ENCODE measurements around the gene APOB.

The APOB gene

DNA sequence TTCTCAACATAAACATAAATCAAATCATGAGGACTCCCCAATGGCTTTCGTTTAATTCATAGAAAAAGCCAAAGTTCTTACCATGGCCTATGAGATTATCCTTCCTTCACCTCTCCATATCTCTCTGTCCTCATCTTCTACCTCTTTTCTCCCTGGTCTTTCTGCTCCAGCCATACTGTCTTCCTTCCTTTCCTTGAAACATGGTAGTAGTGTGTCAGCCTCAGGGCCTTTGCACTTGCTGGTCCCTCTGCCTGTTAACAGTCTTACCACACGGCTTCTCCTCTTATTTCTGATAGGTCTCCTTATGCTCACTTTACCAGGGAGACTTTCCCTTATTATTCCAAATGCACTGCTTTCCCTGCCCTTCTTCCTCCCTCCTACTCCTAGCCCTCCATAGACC is 25.6 kb downstream of the APOB start:
- no peak for DNase-seq

DNA sequence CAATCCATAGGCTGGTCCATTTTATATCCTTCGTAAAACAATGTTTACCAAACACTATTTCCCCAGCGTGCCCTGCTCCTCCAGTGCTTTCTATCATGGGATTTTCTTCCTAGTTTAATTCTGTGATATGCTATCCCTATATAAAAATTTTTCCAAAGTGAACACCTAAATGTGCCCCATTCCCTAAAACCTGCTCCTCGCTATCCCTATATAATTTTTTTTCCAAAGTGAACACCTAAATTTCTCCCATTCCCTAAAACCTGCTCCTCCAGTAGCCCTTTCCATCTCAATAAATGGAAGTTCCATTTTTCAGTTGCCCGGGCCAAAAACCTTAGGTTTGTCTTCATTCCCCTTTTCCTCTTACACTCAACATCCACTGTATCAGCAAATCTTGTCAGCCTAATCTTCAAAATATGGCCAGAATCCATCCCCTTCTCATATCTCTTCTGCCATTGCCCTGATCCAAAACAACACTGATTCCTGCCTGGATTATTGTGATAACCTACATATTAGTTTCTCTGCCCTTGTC is 26.1 kb downstream of the APOB start:
- DNase-seq, result no peak

DNA sequence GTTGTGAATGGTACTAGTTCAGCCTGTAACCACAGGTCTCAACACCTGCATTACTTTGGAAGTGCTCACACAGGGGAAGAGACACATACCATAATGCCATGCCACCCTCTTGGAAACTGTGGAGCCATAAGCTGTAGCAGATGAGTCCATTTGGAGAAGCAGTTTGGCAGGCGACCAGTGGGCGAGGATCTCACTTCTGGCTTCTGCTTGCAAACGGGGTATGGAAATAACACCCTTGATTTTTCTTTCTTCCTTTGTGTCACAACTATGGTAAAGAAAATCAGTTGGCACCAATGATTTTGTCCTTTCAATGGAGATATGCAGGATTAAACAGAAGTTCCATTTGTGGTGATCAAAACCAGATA is 28.6 kb downstream of the APOB start:
- no peak for DNase-seq

DNA sequence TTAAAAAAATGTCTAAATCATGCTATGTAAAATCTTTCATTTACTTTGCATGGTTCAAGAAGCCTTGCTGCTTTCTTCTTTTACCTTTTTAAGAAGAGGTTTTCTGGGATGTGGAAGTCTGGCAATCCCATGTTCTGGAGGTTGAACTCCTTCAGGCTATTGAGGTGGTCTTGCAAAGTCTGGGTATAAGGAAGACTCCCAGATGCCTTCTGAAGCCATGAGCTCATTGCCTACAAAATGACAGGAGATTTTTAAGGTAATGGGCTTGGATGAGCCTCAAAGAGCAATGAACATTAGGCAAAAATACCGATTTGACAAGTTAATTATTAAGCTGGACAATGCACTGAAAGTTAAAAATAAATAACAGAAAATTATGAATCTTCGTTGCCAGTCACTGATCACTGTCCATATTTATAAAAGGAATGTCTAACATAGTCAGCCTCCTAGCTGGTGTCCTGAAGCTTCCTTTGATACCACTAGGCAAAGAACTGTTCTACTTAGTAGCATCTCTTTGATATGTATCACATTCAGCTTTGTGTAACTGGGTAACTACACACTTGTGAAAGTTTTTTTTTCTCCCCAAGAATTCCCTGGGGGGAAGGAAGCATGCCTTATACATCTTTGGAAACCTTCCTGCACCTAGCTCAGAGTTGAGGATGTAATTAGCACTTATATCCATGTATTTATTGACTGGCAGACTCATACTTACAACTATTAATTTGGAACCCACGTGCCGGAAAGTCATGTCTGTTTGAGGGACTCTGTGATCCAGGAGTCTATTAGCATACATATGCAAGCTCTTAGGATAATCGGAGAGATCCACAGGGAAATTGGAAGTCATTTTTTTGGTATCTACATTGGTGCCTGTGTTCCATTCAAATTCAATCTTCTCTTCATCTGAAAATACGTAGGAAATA is 29.3 kb downstream of the APOB start:
- no peak for DNase-seq

DNA sequence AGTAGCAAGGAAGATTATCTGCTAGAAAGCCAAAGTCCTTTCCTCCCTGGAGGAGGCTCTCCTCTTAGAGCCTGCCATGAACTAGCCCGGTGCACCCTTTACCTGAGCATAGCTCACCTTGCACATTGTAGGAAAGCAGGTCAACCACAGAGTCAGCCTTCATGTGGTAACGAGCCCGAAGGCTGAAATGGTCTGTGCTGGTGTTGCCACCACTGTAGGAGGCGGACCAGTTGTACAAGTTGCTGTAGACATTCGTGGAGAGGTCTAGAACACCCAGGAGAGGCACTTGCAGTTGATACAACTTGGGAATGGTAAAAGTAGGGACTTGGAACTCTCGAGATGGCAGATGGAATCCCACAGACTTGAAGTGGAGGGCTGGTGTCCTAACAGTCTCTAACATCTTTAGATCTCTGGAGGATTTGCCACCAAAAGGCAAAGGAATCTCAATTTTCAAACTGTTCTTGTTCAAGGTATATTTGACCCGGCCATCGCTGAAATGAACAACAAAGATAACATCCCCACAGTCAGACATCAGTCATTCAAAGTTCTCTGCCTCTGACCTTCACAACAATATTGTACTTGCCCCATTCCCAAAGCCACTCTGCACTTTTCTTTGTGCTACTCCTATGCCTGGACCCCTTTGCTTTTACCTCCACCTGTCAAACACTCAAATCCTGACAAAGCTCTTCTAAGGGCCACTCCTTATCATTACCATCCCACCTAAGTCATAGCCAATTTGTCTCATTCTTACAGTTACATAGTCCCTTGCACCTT is 30.6 kb downstream of the APOB start:
- no peak for DNase-seq

DNA sequence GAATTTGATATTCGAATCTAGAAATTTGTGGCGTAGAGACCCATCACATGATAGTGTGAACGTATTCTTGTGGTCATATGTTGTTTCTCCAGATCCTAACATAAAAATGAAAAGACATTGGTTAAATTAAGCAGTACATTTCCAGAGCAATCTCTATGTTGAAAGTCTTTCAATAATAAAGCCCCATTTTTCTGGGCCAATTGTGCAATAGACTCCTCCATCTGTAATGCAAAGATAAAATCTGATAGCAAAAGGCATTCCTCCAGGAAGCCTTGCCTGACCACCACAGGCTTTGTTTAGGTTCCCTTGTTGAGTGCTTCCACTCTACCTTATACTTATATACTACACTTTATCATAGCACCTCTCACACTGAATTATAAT is 31.3 kb downstream of the APOB start:
- no peak for DNase-seq

DNA sequence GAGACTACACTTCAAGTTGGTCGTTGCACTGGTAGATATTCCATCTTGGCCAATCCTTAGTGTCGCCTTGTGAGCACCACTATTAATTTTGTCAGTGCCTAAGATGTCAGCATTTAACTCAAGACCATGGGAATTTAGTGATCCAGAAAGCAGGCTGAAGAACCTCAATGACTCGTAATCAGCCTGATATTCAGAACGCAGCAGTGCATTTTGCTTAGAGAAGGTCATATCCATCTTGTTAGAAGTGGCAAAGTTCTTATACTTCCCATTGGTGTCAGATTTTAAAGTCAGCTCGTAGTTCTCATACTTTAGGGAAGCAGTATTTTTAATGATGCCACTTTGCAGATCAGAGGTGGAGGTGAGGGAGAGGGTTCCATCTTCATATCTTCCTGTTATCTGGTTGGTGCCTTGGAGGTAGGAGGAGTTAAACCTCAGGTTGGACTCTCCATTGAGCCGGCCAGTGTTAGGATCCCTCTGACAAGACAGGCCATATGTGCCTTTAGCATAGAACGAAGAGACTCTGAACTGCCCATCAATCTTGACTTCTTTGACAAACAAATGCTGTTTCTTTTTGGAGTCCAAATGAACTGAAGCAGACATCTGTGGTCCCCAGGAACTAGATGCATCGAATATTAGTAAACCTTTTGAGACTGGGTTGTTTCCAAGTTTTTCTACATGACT is 31.9 kb downstream of the APOB start:
- no peak for DNase-seq

DNA sequence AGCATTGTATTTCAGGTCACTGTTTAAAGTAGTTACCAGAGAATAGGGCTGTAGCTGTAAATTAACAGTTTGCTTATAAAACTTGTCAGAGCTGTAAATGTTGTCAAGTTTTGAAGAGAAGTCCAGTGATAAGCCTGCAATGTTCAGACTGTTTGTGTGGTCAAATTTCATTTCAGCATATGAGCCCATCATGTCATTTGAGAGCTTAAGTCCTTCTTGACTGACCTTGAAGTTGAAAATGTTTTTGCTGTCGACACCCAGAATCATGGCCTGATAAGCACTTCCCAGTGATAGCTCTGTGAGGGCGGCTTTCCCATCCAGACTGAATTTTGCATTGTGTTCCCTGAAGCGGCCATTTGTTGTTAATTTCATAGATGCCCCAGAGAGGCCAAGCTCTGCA is 32.4 kb downstream of the APOB start:
- DNase-seq, result no peak

DNA sequence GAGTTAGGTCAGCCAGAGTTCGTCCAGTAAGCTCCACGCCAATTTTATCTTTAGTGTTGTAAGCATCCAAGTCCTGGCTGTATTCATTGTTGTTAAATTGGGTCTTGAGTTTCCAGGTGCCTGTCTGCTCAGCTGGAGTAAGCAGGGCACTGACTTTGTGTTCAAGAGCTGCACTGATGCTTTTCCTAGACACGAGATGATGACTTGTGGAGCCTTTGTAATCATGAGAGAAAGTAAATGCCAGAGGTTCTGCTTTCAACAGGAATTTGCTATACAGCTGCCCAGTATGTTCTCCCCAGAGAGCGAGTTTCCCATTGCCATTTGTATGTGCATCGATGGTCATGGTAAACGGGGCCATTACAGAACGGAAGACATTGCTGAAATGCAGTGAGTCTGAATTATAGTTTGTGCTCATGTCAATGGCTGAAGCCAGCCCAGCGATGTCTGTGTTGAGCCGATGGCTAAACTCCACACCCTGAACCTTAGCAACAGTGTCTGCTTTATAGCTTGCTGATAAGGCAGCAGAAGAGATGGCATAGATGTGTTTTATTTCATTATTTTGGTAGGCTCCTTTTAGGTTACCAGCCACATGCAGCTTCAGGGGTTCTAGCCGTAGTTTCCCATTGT is 32.9 kb downstream of the APOB start:
- no peak for DNase-seq

DNA sequence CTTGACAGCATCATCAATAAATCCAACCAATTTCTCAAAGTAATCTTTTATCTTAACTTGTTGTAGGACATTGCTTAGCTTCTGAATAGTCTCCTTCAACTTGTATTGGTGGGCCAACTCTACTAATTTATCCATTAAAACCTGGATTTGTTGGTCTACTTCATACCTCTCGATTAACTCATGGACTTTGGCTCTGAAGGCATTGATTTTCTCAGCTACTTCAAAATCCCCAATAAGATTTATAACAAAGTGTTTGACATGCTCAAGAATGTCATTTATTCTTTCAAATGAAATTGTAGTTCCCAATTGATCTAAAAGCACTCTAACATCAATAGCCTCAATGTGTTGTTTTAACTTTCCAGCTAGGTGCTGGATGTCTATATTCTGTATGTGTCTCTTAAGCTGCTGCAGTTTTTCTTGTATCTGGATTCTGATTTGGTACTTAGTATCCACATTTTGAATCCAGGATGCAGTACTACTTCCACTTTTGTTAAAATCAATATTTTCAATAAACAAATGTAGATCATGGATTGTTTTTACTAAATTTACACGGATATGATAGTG is 34.1 kb downstream of the APOB start:
- DNase-seq, result no peak

DNA sequence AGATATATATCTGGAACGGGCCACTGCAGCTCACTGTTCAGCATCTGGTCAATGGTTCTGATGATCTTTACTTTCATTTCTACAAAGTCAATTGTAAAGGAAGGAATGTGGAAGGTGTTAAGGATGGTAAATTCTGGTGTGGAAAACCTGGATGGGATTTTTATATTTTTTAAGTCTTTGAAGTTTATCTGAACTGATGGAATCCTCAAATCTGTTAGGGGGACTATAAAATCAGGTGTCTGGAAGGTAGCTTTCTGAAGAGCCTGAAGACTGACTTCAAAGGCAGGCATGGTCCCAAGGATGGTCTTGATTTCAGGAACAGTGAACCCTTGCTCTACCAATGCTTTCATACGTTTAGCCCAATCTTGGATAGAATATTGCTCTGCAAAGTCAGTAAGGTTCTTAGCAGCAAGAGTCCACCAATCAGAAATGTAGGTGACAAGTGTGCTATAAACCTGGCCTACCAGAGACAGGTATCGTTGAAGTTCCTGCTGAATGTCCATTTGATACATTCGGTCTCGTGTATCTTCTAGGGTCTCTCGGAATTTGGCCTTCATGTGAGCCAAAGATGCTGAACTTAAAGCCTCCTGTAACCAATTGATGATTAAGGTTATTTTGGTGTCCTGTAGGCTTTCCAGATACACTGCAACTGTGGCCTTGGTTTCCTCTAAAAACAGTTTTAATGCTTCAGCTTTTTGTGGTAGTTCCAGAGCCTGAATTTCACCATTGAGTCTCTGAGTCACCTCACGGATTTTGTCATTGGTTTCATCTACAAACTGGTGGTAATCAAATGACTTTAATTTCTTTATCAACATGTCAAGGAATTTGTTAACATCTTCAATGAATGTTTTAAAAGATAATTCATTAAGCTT is 34.8 kb downstream of the APOB start:
- DNase-seq, result no peak

DNA sequence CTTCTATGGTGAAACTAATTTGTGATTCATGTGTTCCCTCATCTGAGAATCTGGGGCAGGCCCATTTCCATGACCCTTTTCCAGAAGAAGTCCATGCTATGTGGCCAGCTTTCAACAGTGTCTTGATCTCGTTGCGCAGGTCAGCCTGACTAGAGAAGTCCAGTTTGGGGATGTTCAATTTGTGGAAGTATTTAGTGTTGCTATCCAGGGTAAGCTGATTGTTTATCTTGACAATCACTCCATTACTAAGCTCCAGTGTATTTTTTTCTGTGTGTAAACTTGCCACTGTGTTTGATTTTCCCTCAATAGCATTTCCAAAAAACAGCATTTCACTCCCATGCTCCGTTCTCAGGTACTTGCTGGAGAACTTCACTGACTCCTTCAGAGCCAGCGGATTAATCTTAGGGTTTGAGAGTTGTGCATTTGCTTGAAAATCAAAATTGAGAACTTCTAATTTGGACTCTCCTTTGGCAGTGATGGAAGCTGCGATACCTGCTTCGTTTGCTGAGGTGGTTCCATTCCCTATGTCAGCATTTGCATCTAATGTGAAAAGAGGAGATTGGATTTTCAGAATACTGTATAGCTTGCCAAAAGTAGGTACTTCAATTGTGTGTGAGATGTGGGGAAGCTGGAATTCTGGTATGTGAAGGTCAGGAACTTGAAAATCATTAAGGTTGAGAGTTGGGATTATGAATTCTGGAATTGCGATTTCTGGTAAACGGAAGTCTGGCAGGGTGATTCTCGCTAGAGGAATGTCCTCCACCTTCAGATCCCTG is 35.7 kb downstream of the APOB start:
- DNase-seq, result no peak

DNA sequence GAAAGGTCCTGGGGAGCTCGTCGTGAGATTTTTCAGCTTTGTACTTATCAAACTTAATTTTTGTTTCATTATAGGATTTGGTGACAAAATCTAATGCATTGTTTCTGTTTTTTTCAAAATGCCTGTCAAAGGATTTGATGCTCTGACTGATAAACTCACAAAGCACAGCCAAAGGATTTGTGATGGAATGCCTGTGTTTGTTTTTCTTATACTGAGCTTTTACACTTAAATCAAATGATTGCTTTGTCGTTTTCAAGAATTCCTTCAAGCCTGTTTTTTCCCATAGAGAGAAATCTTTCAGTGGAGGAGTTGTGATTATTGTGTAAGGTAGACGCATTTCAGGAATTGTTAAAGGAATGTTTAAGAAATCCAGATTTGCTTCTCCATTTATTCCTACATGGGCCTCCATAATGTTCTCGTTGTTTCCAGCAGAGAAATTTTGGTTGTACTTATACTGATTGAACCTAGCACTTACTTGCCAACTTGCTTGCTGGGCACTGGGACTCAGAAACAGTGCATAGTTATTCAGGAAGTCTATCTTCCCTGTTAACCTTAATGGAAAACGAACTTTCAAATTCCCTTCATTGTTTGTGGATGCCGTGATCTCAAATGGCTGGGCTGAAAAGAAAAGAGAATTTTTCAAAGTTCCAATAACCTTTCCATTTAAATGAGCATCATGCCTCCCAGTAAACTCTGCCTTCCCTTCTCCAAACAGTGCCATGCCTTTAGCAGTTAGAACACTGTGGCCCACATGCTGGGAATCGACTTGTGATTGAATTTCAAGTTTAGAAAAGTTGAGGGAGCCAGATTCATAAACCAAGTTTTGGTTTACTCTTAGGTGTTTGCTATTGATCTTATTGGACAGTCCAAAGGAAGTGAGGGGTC is 36.5 kb downstream of the APOB start:
- DNase-seq, result no peak

DNA sequence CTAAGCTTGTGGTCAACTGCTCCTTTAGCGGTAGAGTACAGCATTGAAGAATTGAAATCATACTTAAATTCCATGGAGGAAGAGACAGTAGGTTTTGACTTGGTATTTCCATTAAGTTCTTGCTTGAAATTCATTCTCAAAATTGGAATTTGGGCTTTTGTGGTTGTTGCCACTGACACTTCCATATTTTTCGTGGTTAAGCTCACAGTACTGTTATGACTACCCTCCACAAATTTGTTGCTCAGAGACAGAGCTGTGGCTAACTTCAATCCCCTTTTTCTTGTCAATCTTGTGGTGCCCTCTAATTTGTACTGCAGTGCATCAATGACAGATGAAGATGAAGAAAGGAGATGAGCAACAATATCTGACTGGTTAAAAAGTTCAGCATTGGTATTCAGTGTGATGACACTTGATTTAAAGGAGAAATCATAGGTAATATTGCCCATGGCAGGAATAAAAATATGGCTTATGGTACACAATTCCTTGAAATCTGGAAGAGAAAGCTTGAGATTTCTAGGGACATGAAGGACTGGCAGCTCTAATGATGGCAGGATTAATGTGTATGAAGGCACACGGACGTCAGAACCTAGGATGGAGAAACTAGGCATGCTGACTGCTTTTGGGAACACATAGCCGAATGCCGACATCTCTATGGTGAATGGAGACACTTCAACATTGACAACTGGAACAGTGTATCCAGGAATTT is 37.3 kb downstream of the APOB start:
- no peak for DNase-seq

DNA sequence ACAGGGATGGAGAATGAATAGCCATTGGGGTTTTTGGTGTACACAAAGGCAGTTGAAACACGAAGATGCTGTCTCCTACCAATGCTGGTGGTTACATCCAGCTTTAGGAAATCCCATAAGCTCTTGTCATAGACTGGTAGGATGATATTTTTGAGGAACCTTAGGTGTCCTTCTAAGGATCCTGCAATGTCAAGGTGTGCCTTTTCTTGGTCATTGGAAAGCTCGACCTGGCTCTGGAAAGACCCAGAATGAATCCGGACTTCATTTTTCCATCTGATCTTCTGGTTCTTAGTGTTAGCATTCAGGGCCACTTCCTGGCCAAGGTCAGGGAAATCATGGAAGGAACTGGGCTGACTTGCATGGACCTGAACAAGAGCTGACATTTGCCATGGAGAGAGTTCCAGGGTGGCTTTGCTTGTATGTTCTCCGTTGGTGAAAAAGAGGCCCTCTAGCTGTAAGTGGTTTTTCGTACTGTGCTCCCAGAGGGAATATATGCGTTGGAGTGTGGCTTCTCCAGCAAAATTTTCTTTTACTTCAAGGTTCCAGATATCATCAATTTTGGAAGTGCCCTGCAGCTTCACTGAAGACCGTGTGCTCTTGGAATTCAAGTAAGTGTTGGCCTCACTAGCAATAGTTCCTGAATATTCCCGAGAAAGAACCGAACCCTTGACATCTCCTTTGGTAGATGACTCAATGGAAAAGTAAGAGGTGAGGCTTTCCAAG is 38.0 kb downstream of the APOB start:
- DNase-seq, result no peak

DNA sequence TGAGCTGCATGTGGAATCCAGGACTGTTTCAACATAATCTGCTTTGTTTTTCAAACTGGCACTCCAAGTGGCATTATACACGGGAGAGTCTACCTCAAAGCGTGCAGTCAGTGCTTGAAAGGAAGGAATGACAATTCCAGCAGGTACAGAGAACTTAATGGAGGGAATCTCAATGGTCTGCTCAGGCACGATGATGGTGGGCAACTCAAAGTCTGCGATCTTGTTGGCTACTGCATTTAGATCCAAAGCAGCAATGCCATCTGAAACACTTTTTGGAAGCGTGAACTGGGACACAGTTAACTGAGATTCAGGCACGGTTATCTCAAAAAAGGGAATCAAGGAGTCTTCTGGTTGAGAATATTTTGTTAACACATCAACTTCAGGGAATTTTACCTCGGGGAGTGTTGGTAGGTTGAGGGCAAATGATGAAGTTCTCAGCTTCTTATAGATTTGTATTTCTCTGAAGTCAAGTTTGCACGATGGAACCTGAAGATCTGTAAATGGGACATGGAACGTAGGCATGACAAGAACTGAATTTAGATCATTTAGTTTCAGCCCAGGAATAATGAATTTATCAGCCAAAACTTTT is 38.7 kb downstream of the APOB start:
- DNase-seq, result no peak

DNA sequence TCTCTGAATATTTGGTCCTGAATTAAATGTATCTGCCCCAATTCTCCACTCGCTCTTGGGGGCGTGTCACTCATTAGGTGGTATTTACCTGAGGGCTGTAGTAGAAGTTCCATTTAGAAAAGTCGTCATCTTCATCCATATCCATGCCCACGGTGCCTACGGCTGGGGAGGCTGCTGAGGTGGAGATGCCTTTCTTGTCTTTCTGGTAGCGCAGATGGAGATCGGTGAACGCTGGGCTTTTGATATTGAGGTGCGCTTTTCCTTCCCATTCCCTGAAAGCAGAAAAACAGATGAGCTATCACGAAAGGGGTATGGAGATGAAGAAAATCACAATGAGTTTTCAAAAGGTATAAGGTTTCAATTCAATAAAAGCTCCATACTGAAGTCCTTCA is 39.7 kb downstream of the APOB start:
- DNase-seq, result no peak

DNA sequence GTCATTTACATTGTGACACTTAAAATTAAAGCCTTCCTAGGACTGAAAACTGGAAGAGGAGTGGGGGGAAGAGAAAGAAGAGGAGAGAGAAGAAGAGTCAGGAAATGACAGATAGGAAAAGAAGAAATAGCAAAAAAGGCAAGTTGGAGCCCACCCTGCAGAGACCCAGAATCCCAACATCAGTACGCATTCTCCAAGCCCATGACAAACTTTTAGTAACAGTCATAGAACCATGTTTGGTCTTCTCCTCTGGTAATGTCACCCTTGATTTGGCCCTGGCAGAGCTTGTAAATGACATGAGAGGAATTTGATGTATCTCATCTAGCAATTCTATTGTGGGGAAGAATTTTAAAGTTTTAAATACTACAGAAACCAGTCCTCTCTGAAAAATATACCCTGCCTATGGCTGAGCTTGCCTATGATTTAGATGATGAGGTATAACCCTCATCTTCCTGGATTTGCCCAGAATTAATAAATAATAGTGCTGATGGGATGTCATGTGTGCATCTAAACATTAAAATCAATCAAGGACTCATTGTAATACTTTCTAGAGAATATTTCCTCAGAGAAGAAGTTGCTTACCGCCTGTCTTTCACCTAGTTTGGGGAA is 40.2 kb downstream of the APOB start:
- no peak for DNase-seq
